ENCODE measurements around the gene APH1B.
"Not testable (repeated sequence)": the region's sequence is repeated elsewhere in the genome, so short reads cannot be mapped to it uniquely, and the experiment has no call there.

APH1B gene

DNA sequence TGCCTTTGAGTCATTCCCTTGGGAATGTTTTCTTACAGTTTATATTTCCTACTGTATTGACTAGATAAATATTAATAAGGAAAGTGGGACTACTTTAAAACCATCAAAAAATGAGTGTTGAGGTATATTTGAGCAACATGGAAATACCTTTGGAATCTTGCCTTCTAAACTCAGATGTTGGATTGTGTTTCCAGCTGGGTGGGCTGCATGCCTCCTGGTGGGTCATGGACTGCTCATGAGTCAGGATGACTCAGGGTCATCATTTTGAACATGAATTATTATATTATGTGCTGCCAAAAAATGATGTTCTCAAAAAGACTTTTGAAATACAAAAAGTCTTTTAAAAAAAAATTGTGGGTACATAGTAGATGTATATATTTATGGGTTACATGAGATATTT lies 41.1 kb upstream of the APH1B start:
- H3K23ac ChIP-seq (ENCODE audit: low read depth, low read length, poor library complexity) = no peak overlapping the region
- H2BK120ac ChIP-seq (ENCODE audit: low read depth, low read length) = no peak overlapping the region
- no peaks in the 10 kb centered on the region for H3K36me3 ChIP-seq (replicated peaks in 1 of 2; ENCODE audit: control insufficient read depth in 2 of 2, insufficient read depth in 2 of 2, low read length in 2 of 2)
- H2BK5ac ChIP-seq (ENCODE audit: low read length) = no peak overlapping the region
- no peak overlapping the region for H2BK12ac ChIP-seq (ENCODE audit: low read length)
- H4K91ac ChIP-seq (ENCODE audit: low read depth, low read length, poor library complexity) = no peak overlapping the region
- no peak overlapping the region for H3K4ac ChIP-seq (ENCODE audit: low read length)
- no peaks in the 10 kb centered on the region for H3K27me3 ChIP-seq (ENCODE audit: control insufficient read depth in 3 of 3, insufficient read depth in 3 of 3, low read depth in 1 of 3, low read length in 3 of 3)
- no peak for DNase-seq (ENCODE audit: low spot score)
- peaks cover 7 to 13% of the 10 kb centered on the region in 2 donors for H3K4me1 ChIP-seq (ENCODE audit: control insufficient read depth in 2 of 2, insufficient read depth in 1 of 2, low read depth in 1 of 2, low read length in 2 of 2)
- no peak overlapping the region for H4K8ac ChIP-seq (ENCODE audit: low read depth, low read length)
- no peak overlapping the region for H2AK5ac ChIP-seq (ENCODE audit: low read depth, low read length)
- H3K79me1 ChIP-seq (ENCODE audit: low read depth, low read length) = peaks cover 2% of the 10 kb centered on the region
- H2AFZ ChIP-seq (ENCODE audit: low read length) = no peak overlapping the region
- H2BK15ac ChIP-seq (ENCODE audit: low read length) = no peak overlapping the region
- H3K9me3 ChIP-seq (replicated peaks in 1 of 2; ENCODE audit: control insufficient read depth in 2 of 2, insufficient read depth in 1 of 2, low read depth in 1 of 2, low read length in 2 of 2) = peaks cover 0 to 15% of the 10 kb centered on the region in 2 donors
- no peak overlapping the region for H3K27ac ChIP-seq (replicated peaks; ENCODE audit: low read length)
- H3K4me2 ChIP-seq (ENCODE audit: insufficient read depth, low read length, poor library complexity, severe bottlenecking) = no peak overlapping the region
- no peak overlapping the region for H3K14ac ChIP-seq (ENCODE audit: low read length)
- no peak overlapping the region for H3K18ac ChIP-seq (ENCODE audit: low read length)
- no peak overlapping the region for H3K4me3 ChIP-seq (ENCODE audit: low read length in 2 of 2)
- H3K9ac ChIP-seq (ENCODE audit: low read depth, low read length, poor library complexity) = no peak overlapping the region

DNA sequence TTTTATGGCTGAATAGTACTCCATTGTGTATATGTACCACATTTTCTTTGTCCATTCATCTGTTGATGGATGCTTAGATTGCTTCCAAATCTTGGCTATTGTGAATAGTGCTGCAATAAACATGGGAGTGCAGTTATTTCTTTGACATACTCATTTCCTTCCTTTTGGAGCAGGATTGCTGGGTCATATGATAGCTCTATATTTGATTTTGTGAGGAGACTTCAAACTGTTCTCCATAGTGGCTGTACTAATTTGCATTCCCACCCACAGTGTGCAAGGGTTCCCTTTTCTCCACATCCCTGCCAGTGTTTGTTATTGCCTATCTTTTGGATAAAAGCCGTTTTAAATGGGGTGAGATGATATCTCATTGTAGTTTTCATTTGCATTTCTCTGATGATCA lies 40.3 kb upstream of the APH1B start:
- H2BK12ac ChIP-seq (ENCODE audit: low read length); H2BK5ac ChIP-seq (ENCODE audit: low read length); H3K23ac ChIP-seq (ENCODE audit: low read depth, low read length, poor library complexity); H2BK15ac ChIP-seq (ENCODE audit: low read length); H2AFZ ChIP-seq (ENCODE audit: low read length); H3K36me3 ChIP-seq (replicated peaks in 1 of 2; ENCODE audit: control insufficient read depth in 2 of 2, insufficient read depth in 2 of 2, low read length in 2 of 2); H3K4me3 ChIP-seq (ENCODE audit: low read length in 2 of 2); H3K9ac ChIP-seq (ENCODE audit: low read depth, low read length, poor library complexity); H3K14ac ChIP-seq (ENCODE audit: low read length); DNase-seq (ENCODE audit: low spot score); H3K4me2 ChIP-seq (ENCODE audit: insufficient read depth, low read length, poor library complexity, severe bottlenecking); H2AK5ac ChIP-seq (ENCODE audit: low read depth, low read length); H3K4ac ChIP-seq (ENCODE audit: low read length); H3K27me3 ChIP-seq (ENCODE audit: control insufficient read depth in 3 of 3, insufficient read depth in 3 of 3, low read depth in 1 of 3, low read length in 3 of 3); H4K91ac ChIP-seq (ENCODE audit: low read depth, low read length, poor library complexity); H2BK120ac ChIP-seq (ENCODE audit: low read depth, low read length); H3K18ac ChIP-seq (ENCODE audit: low read length); H3K27ac ChIP-seq (replicated peaks; ENCODE audit: low read length); H4K8ac ChIP-seq (ENCODE audit: low read depth, low read length); H3K79me1 ChIP-seq (ENCODE audit: low read depth, low read length): not testable (repeated sequence)
- H3K4me1 ChIP-seq (ENCODE audit: control insufficient read depth in 2 of 2, insufficient read depth in 1 of 2, low read depth in 1 of 2, low read length in 2 of 2) = peaks cover 7 to 13% of the 10 kb centered on the region in 2 donors
- peaks cover 0 to 18% of the 10 kb centered on the region in 2 donors for H3K9me3 ChIP-seq (replicated peaks in 1 of 2; ENCODE audit: control insufficient read depth in 2 of 2, insufficient read depth in 1 of 2, low read depth in 1 of 2, low read length in 2 of 2)
- WGBS, 2 donors (ENCODE audit: extremely low coverage in 2 of 2, insufficient read length in 2 of 2, insufficient replicate concordance in 1 of 2) = no CpG with 5 or more reads among the region's 1 CpG

DNA sequence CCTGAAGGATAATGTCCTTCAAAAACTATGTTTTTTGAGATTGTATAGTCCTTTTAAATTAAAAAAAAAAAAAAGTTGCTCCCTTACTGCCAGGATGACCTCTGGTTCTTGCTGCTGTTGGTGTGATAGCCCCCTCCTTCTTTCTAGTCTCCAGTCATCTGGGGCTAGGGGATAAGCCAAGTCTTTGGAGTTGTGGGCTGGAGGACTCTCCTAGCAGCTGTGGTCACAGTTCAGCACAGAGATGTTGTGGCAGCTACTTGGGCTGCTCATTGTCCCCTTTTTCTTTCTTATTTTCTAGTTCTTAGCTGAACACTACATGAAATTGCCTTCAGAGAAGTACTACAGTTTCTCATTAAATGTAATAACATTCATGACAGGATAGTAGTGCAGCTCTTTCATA lies 39.2 kb upstream of the APH1B start:
- Histone ChIP-seq H3K79me1 (ENCODE audit: low read depth, low read length) (peaks cover 5% of the 10 kb centered on the region), H2BK15ac (ENCODE audit: low read length) (no peak overlapping the region), H2BK5ac (ENCODE audit: low read length) (no peak overlapping the region), H3K36me3 (replicated peaks in 1 of 2; ENCODE audit: control insufficient read depth in 2 of 2, insufficient read depth in 2 of 2, low read length in 2 of 2) (peaks cover 0 to 2% of the 10 kb centered on the region in 2 donors), H3K9ac (ENCODE audit: low read depth, low read length, poor library complexity) (no peak overlapping the region), H4K91ac (ENCODE audit: low read depth, low read length, poor library complexity) (no peak overlapping the region), H2AK5ac (ENCODE audit: low read depth, low read length) (no peak overlapping the region), H3K23ac (ENCODE audit: low read depth, low read length, poor library complexity) (no peak overlapping the region), H3K4ac (ENCODE audit: low read length) (no peak overlapping the region), H3K18ac (ENCODE audit: low read length) (no peak overlapping the region), H3K4me2 (ENCODE audit: insufficient read depth, low read length, poor library complexity, severe bottlenecking) (no peak overlapping the region), H3K4me3 (ENCODE audit: low read length in 2 of 2) (no peak overlapping the region), H3K4me1 (ENCODE audit: control insufficient read depth in 2 of 2, insufficient read depth in 1 of 2, low read depth in 1 of 2, low read length in 2 of 2) (peaks cover 7 to 13% of the 10 kb centered on the region in 2 donors), H3K27ac (replicated peaks; ENCODE audit: low read length) (no peak overlapping the region), H2BK12ac (ENCODE audit: low read length) (no peak overlapping the region), H3K9me3 (replicated peaks in 1 of 2; ENCODE audit: control insufficient read depth in 2 of 2, insufficient read depth in 1 of 2, low read depth in 1 of 2, low read length in 2 of 2) (peaks cover 3 to 24% of the 10 kb centered on the region in 2 donors), H3K14ac (ENCODE audit: low read length) (no peak overlapping the region), H2AFZ (ENCODE audit: low read length) (no peak overlapping the region), H4K8ac (ENCODE audit: low read depth, low read length) (no peak overlapping the region), H3K27me3 (ENCODE audit: control insufficient read depth in 3 of 3, insufficient read depth in 3 of 3, low read depth in 1 of 3, low read length in 3 of 3) (no peaks in the 10 kb centered on the region), H2BK120ac (ENCODE audit: low read depth, low read length) (no peak overlapping the region)
- DNase-seq (ENCODE audit: low spot score) = no peak

DNA sequence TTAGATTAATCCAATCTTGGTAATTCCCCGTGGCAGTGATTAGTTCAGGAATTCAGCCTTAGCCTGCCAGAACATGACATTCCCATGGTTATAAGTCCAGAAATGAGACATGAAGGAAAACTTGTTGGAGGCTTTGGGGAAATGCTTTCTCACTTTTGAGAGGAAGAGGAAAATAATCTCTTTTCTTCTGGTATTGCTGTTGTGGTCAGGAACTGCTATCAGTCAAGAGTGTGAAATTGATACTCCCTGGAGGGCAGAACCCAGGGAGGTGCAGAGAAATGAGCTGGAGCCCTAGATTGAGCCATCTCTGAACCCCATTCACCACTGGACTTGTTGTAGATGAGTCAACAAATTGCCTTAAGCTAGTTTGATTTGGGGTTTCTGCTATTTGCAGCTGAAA lies 38.6 kb upstream of the APH1B start:
- peaks cover 5% of the 10 kb centered on the region for H3K79me1 ChIP-seq (ENCODE audit: low read depth, low read length)
- H3K18ac ChIP-seq (ENCODE audit: low read length) = no peak overlapping the region
- no peak overlapping the region for H2BK5ac ChIP-seq (ENCODE audit: low read length)
- no peak overlapping the region for H2BK15ac ChIP-seq (ENCODE audit: low read length)
- H3K14ac ChIP-seq (ENCODE audit: low read length) = no peak overlapping the region
- H3K9me3 ChIP-seq (replicated peaks in 1 of 2; ENCODE audit: control insufficient read depth in 2 of 2, insufficient read depth in 1 of 2, low read depth in 1 of 2, low read length in 2 of 2) = peaks cover 5 to 31% of the 10 kb centered on the region in 2 donors
- H3K36me3 ChIP-seq (replicated peaks in 1 of 2; ENCODE audit: control insufficient read depth in 2 of 2, insufficient read depth in 2 of 2, low read length in 2 of 2) = peaks cover 0 to 2% of the 10 kb centered on the region in 2 donors
- no peaks in the 10 kb centered on the region for H3K27me3 ChIP-seq (ENCODE audit: control insufficient read depth in 3 of 3, insufficient read depth in 3 of 3, low read depth in 1 of 3, low read length in 3 of 3)
- WGBS, 2 donors (ENCODE audit: extremely low coverage in 2 of 2, insufficient read length in 2 of 2, insufficient replicate concordance in 1 of 2) = no CpG with 5 or more reads among the region's 1 CpG
- H2BK120ac ChIP-seq (ENCODE audit: low read depth, low read length) = no peak overlapping the region
- no peak overlapping the region for H2AK5ac ChIP-seq (ENCODE audit: low read depth, low read length)
- H3K4me1 ChIP-seq (ENCODE audit: control insufficient read depth in 2 of 2, insufficient read depth in 1 of 2, low read depth in 1 of 2, low read length in 2 of 2) = peaks cover 4 to 13% of the 10 kb centered on the region in 2 donors
- H2AFZ ChIP-seq (ENCODE audit: low read length) = no peak overlapping the region
- DNase-seq (ENCODE audit: low spot score) = no peak
- H3K27ac ChIP-seq (replicated peaks; ENCODE audit: low read length) = no peak overlapping the region
- no peak overlapping the region for H4K91ac ChIP-seq (ENCODE audit: low read depth, low read length, poor library complexity)
- no peak overlapping the region for H3K4ac ChIP-seq (ENCODE audit: low read length)
- H3K9ac ChIP-seq (ENCODE audit: low read depth, low read length, poor library complexity) = no peak overlapping the region
- no peak overlapping the region for H3K4me2 ChIP-seq (ENCODE audit: insufficient read depth, low read length, poor library complexity, severe bottlenecking)
- no peak overlapping the region for H3K23ac ChIP-seq (ENCODE audit: low read depth, low read length, poor library complexity)
- no peak overlapping the region for H2BK12ac ChIP-seq (ENCODE audit: low read length)
- no peak overlapping the region for H4K8ac ChIP-seq (ENCODE audit: low read depth, low read length)
- no peak overlapping the region for H3K4me3 ChIP-seq (ENCODE audit: low read length in 2 of 2)
